GM18519 (cell line): ENCODE data around the gene HES7.
"Not testable (repeated sequence)": the region's sequence is repeated elsewhere in the genome, so short reads cannot be mapped to it uniquely, and the experiment has no call there.

Source experiments
- ATAC-seq: cut with Tn5 transposase; IDR thresholded peaks from one replicate; pipeline ENCODE4 v1.9.1; 2021; ENCODE audit warnings: mild to moderate bottlenecking, moderate library complexity; ENCODE audit not compliant: unreplicated experiment, low FRiP score

Gene HES7

GRCh38 chr17:8105957-8106398, 17.9 kb downstream of the HES7 start:
- ATAC-seq: no peak

GRCh38 chr17:8104911-8105310, 19.0 kb downstream of the HES7 start:
- no peak for ATAC-seq

- ATAC-seq: no peak
These were observed 20.4 kb downstream of the HES7 start for GRCh38 chr17:8103549-8103948.

- no peak for ATAC-seq
These were observed 22.2 kb downstream of the HES7 start for GRCh38 chr17:8101721-8102120.

- no peak for ATAC-seq
These were observed 23.1 kb downstream of the HES7 start for GRCh38 chr17:8100763-8101162.

GRCh38 chr17:8100111-8100510, 23.8 kb downstream of the HES7 start:
- no peak for ATAC-seq

GRCh38 chr17:8096541-8096940, 27.4 kb downstream of the HES7 start:
- no peak for ATAC-seq

GRCh38 chr17:8095361-8095760, 28.5 kb downstream of the HES7 start:
- no peak for ATAC-seq

- no peak for ATAC-seq
These were observed 32.7 kb downstream of the HES7 start for GRCh38 chr17:8091033-8091687.

GRCh38 chr17:8089728-8090127, 34.2 kb downstream of the HES7 start:
- no peak for ATAC-seq

GRCh38 chr17:8087952-8088230, 36.0 kb downstream of the HES7 start:
- no peak for ATAC-seq

GRCh38 chr17:8087075-8087951, 36.6 kb downstream of the HES7 start, which contains the start of gene ALOX12B:
TSS of gene ALOX12B (minus strand) at chr17:8087716. CDS start at chr17:8087442, 274 bp downstream.
- no peak for ATAC-seq

GRCh38 chr17:8084250-8084649, 39.7 kb downstream of the HES7 start:
- ATAC-seq: no peak

GRCh38 chr17:8082292-8082691, 41.6 kb downstream of the HES7 start:
- ATAC-seq: no peak

- ATAC-seq: no peak
These were observed 42.0 kb downstream of the HES7 start for GRCh38 chr17:8081876-8082275.

- no peak for ATAC-seq
These were observed 43.1 kb downstream of the HES7 start for GRCh38 chr17:8080799-8081219.

GRCh38 chr17:8080208-8080798, 43.6 kb downstream of the HES7 start:
- ATAC-seq: no peak

GRCh38 chr17:8079291-8080207, 44.4 kb downstream of the HES7 start:
- ATAC-seq: no peak

- not testable (repeated sequence) for ATAC-seq
These were observed 46.0 kb downstream of the HES7 start for GRCh38 chr17:8077939-8078338.

- ATAC-seq: no peak
These were observed 47.2 kb downstream of the HES7 start for GRCh38 chr17:8076502-8077266.
